Stimulated activated CD8-positive, alpha-beta memory T cell treated with anti-CD3 and anti-CD28 coated beads, Interleukin-4, amount 100 ng/mL, for 1 hour (primary cell): Measurements from ENCODE around the gene ZBTB12.
"Not testable (repeated sequence)": the region's sequence is repeated elsewhere in the genome, so short reads cannot be mapped to it uniquely, and the experiment has no call there.

Source experiments
- DNase-seq, 2 donors: peaks; one replicate each; pipeline ENCODE4 v3.0.0-alpha.2; 2020; ENCODE audit warnings: low read depth in 2 of 2, low spot score in 1 of 2

ZBTB12 gene

DNA sequence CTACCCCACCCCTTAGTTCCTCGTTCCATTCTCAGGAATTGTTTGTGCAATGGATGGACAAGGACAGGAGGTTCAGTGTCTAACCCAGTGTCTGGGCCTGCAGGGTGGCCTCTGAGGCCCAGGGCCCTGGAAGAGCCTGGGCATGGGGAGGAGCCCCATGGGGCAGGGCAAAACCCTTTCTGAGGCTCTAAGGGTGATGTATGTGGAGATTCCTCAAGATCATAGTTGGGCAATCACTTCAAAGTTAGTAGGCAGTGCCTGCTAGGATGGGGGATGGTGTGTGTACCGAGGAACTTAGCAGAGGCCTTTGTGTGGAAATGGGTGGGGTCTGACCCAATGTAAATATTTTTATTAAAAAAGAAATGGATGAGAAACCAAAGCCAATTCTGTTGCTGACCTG, 18.9 kb upstream of the ZBTB12 start:
- no peak for DNase-seq

DNA sequence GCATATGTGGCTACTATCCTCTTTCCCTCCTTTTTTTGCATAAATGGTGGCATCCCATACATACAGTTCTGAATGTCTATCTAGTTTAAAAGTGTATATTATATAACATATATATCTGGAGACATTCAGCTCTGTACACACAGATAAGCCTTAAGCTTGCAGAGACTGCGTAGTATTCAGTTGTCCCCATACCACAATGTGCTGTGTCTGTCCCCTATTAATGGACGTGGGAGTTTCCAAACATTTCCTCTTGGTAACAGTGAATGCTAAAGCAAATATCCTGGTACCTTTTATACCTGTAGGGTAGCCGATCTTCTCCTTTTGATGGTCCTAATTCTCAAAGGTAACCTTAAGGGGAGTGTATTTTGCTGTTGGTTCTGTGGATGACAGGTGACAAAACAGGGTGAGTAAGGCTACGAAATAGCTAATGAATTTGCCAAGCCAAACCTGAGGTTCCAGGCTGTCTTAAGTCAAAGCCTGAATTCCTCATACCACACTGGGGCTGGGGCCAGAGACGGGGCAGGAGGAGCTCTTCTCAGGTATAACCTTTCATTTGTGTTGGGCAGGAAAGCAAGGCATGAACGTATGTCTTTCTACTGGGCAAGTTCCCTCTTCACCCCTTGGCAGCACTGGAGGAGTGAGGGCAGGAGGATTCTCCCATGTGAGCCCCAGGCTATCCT, 17.9 kb upstream of the ZBTB12 start:
- no peak for DNase-seq

- no peak for DNase-seq
These were observed 16.3 kb upstream of the ZBTB12 start for GRCh38 chr6:31918069-31918720.

DNA sequence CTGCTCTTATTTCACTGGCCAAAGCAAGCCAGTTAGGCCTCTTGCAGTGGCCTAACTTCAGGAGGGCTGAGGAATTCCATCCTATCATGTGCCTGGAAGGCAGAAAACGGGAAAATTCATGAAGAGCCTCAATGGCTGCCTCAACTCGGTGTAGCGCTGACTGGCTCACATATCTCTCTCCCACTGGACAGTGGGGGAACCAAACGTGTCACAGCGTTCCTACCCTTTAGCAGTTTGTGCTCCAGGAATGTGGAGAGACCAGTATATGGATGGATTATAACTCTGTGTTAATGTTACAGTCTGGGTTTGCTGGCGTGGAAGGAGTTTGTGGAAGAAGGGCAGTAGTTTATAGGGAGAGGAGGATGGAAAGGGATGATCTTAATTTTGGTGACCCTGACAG, 13.9 kb upstream of the ZBTB12 start:
- no peak for DNase-seq

- DNase-seq, result no peak
These were observed 13.5 kb upstream of the ZBTB12 start for GRCh38 chr6:31915351-31915750.

DNA sequence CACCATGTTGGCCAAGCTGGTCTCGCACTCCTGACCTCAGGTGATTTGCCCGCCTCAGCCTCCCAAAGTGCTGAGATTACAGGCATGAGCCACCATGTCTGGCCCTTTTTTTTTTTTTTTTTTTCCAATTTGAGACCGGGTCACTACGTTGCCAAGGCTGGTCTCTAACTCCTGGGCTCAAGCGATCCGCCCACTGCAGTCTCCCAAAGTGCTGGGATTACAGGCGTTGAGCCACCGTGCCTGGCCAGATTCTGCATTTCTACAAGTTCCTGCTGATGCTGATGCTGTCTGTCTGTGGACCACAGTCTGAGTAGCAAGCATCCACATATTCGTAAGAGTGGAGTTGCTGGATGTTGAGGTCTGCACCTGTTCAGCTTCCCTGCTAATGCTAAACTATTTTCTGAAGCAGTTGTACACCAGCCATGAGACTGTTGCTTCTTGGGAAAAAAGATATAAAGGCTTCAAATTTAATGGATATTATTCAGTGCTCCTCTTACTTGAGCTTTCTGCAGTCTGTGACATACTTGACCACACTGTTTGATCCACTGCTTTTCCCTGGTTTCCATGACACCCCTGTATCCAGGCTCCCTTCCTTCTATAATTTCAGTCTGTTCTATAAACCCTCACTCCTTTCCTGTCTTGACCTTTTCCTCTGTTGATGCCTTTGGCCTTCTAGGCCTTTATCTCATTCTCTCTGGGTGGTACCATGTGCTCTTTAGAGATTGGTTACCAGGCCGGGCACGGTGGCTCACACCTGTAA, 10.1 kb upstream of the ZBTB12 start:
- no peak for DNase-seq

DNA sequence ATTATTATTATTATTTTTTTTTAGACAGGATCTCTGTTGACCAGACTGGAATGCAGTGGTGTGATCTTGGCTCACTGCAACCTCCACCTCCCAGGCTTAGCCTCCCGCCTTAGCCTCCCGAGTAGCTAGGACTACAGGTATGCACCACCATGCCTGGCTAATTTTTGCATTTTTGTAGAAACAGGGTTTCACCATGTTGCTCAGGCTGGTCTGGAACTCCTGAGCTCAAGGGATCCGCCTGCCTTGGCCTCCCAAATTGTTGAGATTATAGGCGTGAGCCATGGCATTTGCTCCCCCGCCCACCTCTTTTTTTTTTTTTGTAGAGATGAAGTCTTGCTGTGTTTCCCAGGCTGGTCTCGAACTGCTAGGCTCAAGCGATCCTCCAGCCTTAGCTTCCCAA, 7.4 kb upstream of the ZBTB12 start:
- not testable (repeated sequence) for DNase-seq

GRCh38 chr6:31908791-31909190, 6.9 kb upstream of the ZBTB12 start:
- DNase-seq, result no peak

- not testable (repeated sequence) for DNase-seq
These were observed 6.4 kb upstream of the ZBTB12 start for GRCh38 chr6:31908255-31908654.

DNA sequence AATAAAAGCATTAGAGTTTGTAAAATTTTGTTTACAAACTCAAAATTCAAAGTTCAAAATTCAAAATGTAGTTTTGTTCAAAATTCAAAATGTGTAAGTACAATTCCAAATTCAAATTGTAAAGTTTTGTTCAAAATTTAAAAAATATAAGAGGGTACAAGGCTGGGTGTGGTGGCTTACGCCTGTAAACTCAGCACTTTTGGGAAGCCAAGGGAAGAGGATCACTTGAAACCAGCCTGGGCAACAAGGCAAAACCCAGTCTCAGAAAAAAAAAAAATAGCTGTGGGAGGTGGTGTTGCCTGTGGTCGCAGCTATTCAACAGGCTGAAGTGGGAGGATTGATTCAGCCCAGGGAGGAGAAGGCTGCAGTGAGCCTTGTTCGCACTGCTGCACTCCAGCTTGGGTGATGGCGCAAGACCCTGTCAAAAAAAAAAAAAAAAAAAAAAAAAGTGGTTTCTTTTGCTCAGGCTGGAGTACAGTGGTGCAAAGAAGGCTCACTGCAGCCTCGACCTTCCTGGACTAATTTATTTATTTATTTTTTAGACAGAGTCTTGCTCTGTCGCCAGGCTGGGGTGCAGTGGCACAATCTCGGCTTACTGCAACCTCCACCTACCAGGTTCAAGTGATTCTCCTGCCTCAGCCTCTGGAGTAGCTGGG, 5.4 kb upstream of the ZBTB12 start:
- no peak for DNase-seq

- DNase-seq, result not testable (repeated sequence)
These were observed 4.8 kb upstream of the ZBTB12 start for GRCh38 chr6:31906727-31907126.

GRCh38 chr6:31906122-31906521, 4.2 kb upstream of the ZBTB12 start:
- DNase-seq, result no peak

GRCh38 chr6:31905041-31905440, 3.2 kb upstream of the ZBTB12 start:
- no peak for DNase-seq

DNA sequence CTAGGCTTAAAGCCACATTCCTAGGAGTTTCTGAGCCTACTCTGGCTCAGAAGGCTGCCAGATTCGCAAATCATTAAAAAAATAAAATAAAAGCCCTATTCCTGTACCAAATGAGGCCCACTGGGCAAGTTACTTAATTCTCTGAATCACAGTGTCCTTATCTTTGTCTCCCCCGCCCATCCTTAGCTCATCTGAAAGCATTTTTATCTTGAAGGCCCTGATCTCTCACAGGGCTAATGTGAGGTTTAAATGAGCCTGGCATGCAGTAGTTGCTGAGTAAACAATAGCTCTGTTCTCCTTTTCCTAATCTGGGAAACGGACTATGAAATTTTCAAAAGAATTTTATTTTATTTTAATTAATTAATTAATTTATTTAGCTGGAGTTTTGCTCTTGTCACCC, 2.1 kb upstream of the ZBTB12 start:
- no peak for DNase-seq

DNA sequence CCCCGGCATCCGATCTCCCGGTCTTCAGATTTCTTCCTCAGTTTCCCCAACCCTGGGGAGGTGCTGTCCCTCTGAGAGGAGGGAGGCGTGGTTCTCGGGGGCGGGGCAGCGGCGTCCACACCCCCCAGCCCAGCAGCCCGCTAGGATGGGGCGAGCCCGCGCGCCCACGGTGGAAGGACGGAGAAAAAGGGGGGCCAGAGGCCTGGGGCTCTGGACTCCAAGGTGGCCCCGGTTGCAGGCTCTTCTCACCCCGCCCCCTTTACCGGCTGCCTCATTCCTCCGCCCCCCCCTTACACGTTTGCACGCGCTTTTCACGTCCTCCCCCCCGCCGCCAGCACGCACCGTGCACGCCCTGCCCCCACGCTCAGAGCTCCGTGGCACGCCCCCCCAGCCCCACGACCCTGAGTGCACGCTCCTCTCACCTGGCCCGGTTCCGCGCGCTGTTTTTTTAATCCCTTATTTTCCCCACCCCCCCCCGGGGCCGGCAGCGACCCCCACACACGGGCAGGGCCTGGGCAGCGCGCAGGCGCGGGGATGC, 402 bp downstream of the ZBTB12 start:
- DNase-seq, result peak; percentile 28 to 37

- no peak for DNase-seq
These were observed 920 bp downstream of the ZBTB12 start for GRCh38 chr6:31900917-31901414.

- no peak for DNase-seq
These were observed 1.8 kb downstream of the ZBTB12 start for GRCh38 chr6:31899882-31900722.

DNA sequence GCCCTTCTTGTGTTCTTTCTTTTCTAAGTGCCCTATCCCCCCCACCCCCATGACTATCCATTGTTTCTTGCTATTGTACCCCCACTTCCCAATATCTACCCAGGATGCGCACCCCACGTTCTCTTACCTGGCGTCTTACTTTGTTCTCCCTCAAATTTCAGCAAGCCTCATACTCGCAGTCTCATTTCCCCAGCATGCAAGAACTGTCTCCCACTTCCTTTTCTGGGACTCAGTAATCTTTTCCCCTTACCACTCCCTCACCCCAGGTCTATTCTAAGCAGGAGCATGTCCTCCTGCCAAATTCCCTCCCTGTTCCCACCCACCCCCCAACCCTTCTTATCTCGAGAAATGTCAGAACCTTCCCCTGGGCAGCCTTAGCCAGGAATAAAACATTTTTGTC, 2.7 kb downstream of the ZBTB12 start:
- DNase-seq, result no peak

GRCh38 chr6:31898383-31899011, 3.4 kb downstream of the ZBTB12 start:
- DNase-seq, result no peak
